Fibroblast of skin of back (primary cell): ENCODE measurements around the gene IL5.

Source experiments
- DNase-seq: peaks from one replicate; pipeline ENCODE4 v3.0.0-alpha.2; 2013

Gene IL5

GRCh38 chr5:132498152-132498551, 45.2 kb downstream of the IL5 start:
- DNase-seq = peak; percentile 54

- DNase-seq = peak; percentile 97
These were observed 45.8 kb downstream of the IL5 start for GRCh38 chr5:132497488-132497997.

GRCh38 chr5:132496631-132497487, 46.5 kb downstream of the IL5 start:
- peak; percentile 81 for DNase-seq

GRCh38 chr5:132496191-132496630, 47.1 kb downstream of the IL5 start:
- DNase-seq = peak; percentile 87

- DNase-seq = peak; percentile 95
These were observed 47.6 kb downstream of the IL5 start for GRCh38 chr5:132495667-132496190.

- DNase-seq = no peak
These were observed 49.5 kb downstream of the IL5 start for GRCh38 chr5:132493821-132494220.

GRCh38 chr5:132493241-132493640, 50.1 kb downstream of the IL5 start:
- DNase-seq = no peak

GRCh38 chr5:132492386-132493125, 50.8 kb downstream of the IL5 start:
- peak; percentile 46 for DNase-seq
